OCI-LY3 (cell line): Measurements from ENCODE around the gene MUS81.

Experiments used
- H2AFZ ChIP-seq: fragments of 200-600, 300-600 bp; shearing (Covaris generic); 2 replicates; pipeline ENCODE4 v1.6.0; 2014; ENCODE audit warnings: antibody characterized with exemption, low read depth, low read length
- H3K27ac ChIP-seq: fragments of 200-600, 300-600 bp; sonication (generic); 2 replicates; pipeline ENCODE4 v1.5.1; 2014; ENCODE audit warnings: mild to moderate bottlenecking, low read length, moderate library complexity, mixed read lengths
- H3K27me3 ChIP-seq: fragments of 200-600, 300-600 bp; sonication (generic); 2 replicates; pipeline ENCODE4 v1.6.1; 2014; ENCODE audit warnings: low read depth, low read length, mixed read lengths
- H3K36me3 ChIP-seq: fragments of 200-600, 300-600 bp; sonication (generic); replicated peaks from 2 replicates; pipeline ENCODE3; 2014; ENCODE audit warnings: low read depth, low read length, mixed read lengths
- H3K4me1 ChIP-seq: fragments of 300-600, 200-600 bp; sonication (generic); 2 replicates; pipeline ENCODE4 v1.6.1; 2014; ENCODE audit warnings: low read length, mixed read lengths
- H3K4me2 ChIP-seq: fragments of 200-600, 300-600 bp; sonication (generic); 2 replicates; pipeline ENCODE4 v1.6.1; 2014; ENCODE audit warnings: low read length, mixed read lengths
- H3K4me3 ChIP-seq: fragments of 300-600, 200-600 bp; sonication (generic); 2 replicates; pipeline ENCODE4 v1.5.1; 2014; ENCODE audit warnings: antibody characterized with exemption, mild to moderate bottlenecking, low read length, moderate library complexity
- H3K79me2 ChIP-seq: fragments of 300-600, 200-600 bp; shearing (Covaris generic); 2 replicates; pipeline ENCODE4 v1.6.1; 2014; ENCODE audit warnings: mild to moderate bottlenecking, low read length, mixed read lengths
- H3K9ac ChIP-seq: fragments of 300-600, 200-600 bp; shearing (Covaris generic); 2 replicates; pipeline ENCODE4 v1.6.0; 2014; ENCODE audit warnings: mild to moderate bottlenecking, low read length, moderate library complexity
- H3K9me3 ChIP-seq: fragments of 200-600, 300-600 bp; shearing (Covaris generic); 2 replicates; pipeline ENCODE4 v1.6.1; 2014; ENCODE audit warnings: low read length, mixed read lengths; ENCODE audit not compliant: insufficient read depth
- H4K20me1 ChIP-seq: fragments of 200-600, 300-600 bp; sonication (generic); 2 replicates; pipeline ENCODE4 v1.6.1; 2016; ENCODE audit warnings: low read length, mixed read lengths; ENCODE audit not compliant: insufficient read depth
- EZH2phosphoT487 ChIP-seq: fragments of 200-600 bp; shearing (Covaris generic); IDR thresholded peaks from 2 replicates; pipeline ENCODE4 v1.6.1; 2018; ENCODE audit warnings: antibody characterized with exemption, mixed run types, low read depth
- TF ChIP-seq, protein P1 (sequence below): fragments of 200-600, 300-600 bp; sonication (generic); IDR thresholded peaks from 2 replicates; pipeline ENCODE4 v1.5.1; 2014; ENCODE audit warnings: antibody characterized with exemption, low read length, low read depth

The MUS81 gene

DNA sequence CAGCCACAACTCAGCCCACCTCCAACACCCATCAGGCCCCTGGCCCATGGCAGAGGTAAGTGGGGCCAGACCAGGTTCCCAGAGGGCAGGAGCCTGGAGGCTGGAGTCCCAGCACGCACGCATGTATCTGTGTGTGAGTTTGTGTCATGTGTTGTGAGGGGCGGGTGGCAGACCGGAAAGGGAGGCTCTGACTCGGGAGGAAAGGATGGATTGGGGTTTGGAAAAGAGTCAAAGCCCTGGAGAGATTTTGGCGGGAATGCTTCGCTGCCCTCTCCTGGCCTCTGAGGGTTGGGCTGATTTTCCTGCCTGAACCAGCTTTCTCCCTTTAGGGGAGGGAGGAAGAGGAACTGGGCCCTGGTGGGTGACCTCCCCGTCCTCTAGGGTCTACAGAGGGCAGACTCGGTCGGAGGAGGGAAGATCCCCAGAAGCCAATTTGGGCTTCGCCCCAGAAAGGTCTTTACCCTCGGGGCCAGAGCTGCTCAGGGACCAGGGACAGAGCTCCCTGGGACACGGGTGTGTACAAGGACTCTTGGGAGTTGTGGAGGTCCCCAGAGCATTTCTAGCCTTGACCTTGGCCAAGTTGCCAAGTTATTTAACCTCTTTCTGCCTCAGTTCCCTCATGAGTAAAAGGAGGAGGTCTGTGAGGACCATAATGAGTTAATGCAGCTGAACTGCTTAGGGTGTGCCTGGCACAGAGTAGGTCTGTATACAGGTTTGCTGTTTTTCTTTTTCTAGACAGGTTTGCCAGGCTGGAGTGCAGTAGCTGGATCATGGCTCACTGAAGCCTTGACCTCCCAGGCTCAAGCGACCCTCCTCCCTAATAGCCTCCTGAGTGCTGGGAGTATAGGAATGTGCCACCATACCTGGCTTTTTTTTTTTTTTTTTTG is 51.7 kb downstream of the MUS81 start:
- peaks cover 20% of the 10 kb centered on the region for H3K27me3 ChIP-seq
- no peaks in the 10 kb centered on the region for H3K9me3 ChIP-seq
- H3K36me3 ChIP-seq = no peaks in the 10 kb centered on the region
- peaks cover 25% of the 10 kb centered on the region for H3K4me1 ChIP-seq
- H3K4me2 ChIP-seq = peak overlapping the region; percentile 34
- peak overlapping the region; percentile 13; the same call in 1 of the 2 replicates for H2AFZ ChIP-seq
- H3K79me2 ChIP-seq = no peaks in the 10 kb centered on the region
- H3K4me3 ChIP-seq = no peak overlapping the region
- H3K27ac ChIP-seq = no peak overlapping the region
- H3K9ac ChIP-seq = peak overlapping the region; percentile 5; the same call in 1 of the 2 replicates
- TF ChIP-seq, protein P1, sequence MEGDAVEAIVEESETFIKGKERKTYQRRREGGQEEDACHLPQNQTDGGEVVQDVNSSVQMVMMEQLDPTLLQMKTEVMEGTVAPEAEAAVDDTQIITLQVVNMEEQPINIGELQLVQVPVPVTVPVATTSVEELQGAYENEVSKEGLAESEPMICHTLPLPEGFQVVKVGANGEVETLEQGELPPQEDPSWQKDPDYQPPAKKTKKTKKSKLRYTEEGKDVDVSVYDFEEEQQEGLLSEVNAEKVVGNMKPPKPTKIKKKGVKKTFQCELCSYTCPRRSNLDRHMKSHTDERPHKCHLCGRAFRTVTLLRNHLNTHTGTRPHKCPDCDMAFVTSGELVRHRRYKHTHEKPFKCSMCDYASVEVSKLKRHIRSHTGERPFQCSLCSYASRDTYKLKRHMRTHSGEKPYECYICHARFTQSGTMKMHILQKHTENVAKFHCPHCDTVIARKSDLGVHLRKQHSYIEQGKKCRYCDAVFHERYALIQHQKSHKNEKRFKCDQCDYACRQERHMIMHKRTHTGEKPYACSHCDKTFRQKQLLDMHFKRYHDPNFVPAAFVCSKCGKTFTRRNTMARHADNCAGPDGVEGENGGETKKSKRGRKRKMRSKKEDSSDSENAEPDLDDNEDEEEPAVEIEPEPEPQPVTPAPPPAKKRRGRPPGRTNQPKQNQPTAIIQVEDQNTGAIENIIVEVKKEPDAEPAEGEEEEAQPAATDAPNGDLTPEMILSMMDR = peak; percentile 56
- no peak for TF ChIP-seq EZH2phosphoT487
- H4K20me1 ChIP-seq = no peaks in the 10 kb centered on the region

DNA sequence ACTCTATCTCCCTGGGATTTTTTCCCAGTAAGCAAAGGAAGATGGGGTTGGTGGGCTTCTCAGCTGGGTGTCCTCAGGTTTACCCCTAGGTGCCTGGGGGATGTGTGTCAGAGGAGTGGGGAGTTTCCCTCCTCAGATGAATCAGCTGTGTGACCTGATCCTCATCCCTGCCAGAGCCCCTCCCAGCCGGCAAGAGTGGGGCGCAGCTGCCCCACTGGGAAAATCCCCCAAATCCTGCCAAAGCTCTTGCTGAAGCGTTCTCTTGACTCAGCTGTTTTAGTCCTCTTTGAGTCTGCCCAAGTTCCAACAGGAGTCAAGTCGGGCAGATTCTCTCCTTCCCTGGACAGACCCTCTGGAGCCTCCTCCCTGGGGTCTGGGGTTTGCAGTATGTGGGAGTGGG is 52.6 kb downstream of the MUS81 start:
- Histone ChIP-seq H3K4me2 (peak overlapping the region; percentile 48), H3K4me3 (no peak overlapping the region), H3K27ac (no peak overlapping the region), H3K9me3 (no peaks in the 10 kb centered on the region), H4K20me1 (no peaks in the 10 kb centered on the region), H3K79me2 (peaks cover 9% of the 10 kb centered on the region), H3K27me3 (peaks cover 13% of the 10 kb centered on the region), H2AFZ (no peak overlapping the region), H3K9ac (no peak overlapping the region), H3K36me3 (peaks cover 5% of the 10 kb centered on the region), H3K4me1 (peaks cover 29% of the 10 kb centered on the region)
- TF ChIP-seq EZH2phosphoT487 = no peak
- TF ChIP-seq, protein P1 = no peak

- Histone ChIP-seq H3K27ac (no peak overlapping the region), H3K79me2 (peaks cover 23% of the 10 kb centered on the region), H3K4me1 (peaks cover 31% of the 10 kb centered on the region), H3K4me2 (no peak overlapping the region), H3K9ac (no peak overlapping the region), H4K20me1 (no peaks in the 10 kb centered on the region), H3K4me3 (no peak overlapping the region), H3K27me3 (no peaks in the 10 kb centered on the region), H3K36me3 (peaks cover 5% of the 10 kb centered on the region), H2AFZ (no peak overlapping the region), H3K9me3 (no peaks in the 10 kb centered on the region)
- no peak for TF ChIP-seq EZH2phosphoT487
- TF ChIP-seq, protein P1 = no peak
Measured at GRCh38 chr11:65915101-65915820, 55.0 kb downstream of the MUS81 start.

DNA sequence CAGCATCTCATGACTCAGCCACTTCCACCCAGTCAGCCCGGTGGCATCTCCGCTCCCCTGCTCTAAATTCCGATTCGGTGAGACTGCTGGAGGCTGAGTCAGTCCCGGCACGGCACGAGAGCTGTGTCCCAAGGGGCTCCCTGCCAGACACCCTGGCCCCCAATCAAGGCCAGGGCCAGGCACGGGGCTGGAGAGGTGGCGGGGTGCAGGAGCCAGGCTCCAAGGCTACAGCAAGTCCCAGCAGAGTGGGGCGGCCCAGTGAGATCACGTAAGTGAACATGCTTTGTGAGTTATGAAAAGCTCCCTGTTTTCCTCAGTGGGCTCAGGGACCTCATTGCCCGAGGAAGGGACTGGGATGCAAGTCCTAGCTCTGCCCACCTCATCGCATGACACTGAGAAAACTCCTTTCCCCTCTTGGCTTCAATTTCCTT is 55.6 kb downstream of the MUS81 start:
- Histone ChIP-seq H3K27ac (no peak overlapping the region), H3K4me2 (no peak overlapping the region), H3K9ac (no peak overlapping the region)

More for the DNA sequence above, 55.6 kb downstream of the MUS81 start:
- H2AFZ ChIP-seq = no peak overlapping the region
- peaks cover 27% of the 10 kb centered on the region for H3K79me2 ChIP-seq
- no peaks in the 10 kb centered on the region for H4K20me1 ChIP-seq
- H3K9me3 ChIP-seq = no peaks in the 10 kb centered on the region
- TF ChIP-seq, protein P1 = no peak
- TF ChIP-seq EZH2phosphoT487 = no peak
- H3K36me3 ChIP-seq = peaks cover 10% of the 10 kb centered on the region
- no peaks in the 10 kb centered on the region for H3K27me3 ChIP-seq
- peaks cover 36% of the 10 kb centered on the region for H3K4me1 ChIP-seq
- H3K4me3 ChIP-seq = no peak overlapping the region
